Fibroblast of the aortic adventitia (primary cell): ENCODE data around the gene ALOX15B. TPM values are rescaled to one million over a fixed set of nuclear protein-coding genes. Genes with fewer than 3 reads are reported as not detected.

Source experiments
- DNase-seq: peaks from one replicate; pipeline ENCODE4 v3.0.0-alpha.2; 2010; ENCODE audit warnings: low read depth
- H3K4me3 ChIP-seq: 2 replicates; pipeline ENCODE4 v1.5.1; 2011; ENCODE audit warnings: low read depth, mild to moderate bottlenecking, control low read depth, low read length, moderate library complexity
- CTCF ChIP-seq: IDR thresholded peaks from 2 replicates; pipeline ENCODE4 v1.5.1; 2011; ENCODE audit warnings: mild to moderate bottlenecking, low read length, control low read depth, inconsistent platforms; ENCODE audit not compliant: insufficient read depth
- total RNA-seq: library from RNA; depleted of rRNA; stranded (reverse); fragments of >200 nt; gene quantifications from 2 replicates; pipeline ENCODE4 v1.2.3, GENCODE V29; 2012; ENCODE audit warnings: low replicate concordance

The ALOX15B gene
- total RNA-seq, 1 donor, result not detected

- TF ChIP-seq CTCF, result no peak
- DNase-seq, result no peak
- H3K4me3 ChIP-seq, result no peak overlapping the region
Measured at GRCh38 chr17:8014558-8014850, 24.4 kb upstream of the ALOX15B start.

- no peak overlapping the region for H3K4me3 ChIP-seq
- TF ChIP-seq CTCF, result no peak
- DNase-seq, result no peak
Measured at GRCh38 chr17:8015236-8015956, 23.5 kb upstream of the ALOX15B start.

- peak overlapping the region; percentile 41 for H3K4me3 ChIP-seq
- DNase-seq, result no peak
- no peak for TF ChIP-seq CTCF
Measured at GRCh38 chr17:8015957-8016631, 22.8 kb upstream of the ALOX15B start.

GRCh38 chr17:8016632-8017424 lies 22.0 kb upstream of the ALOX15B start:
- peak; percentile 39 for DNase-seq

GRCh38 chr17:8018436-8018835 lies 20.4 kb upstream of the ALOX15B start:
- no peak for TF ChIP-seq CTCF
- DNase-seq, result no peak

More at GRCh38 chr17:8016632-8017424, 22.0 kb upstream of the ALOX15B start:
- TF ChIP-seq CTCF, result peak; percentile 64
- H3K4me3 ChIP-seq, result no peak overlapping the region

GRCh38 chr17:8019166-8019565 lies 19.7 kb upstream of the ALOX15B start:
- no peak for TF ChIP-seq CTCF
- DNase-seq, result no peak

More at GRCh38 chr17:8018436-8018835, 20.4 kb upstream of the ALOX15B start:
- no peak overlapping the region for H3K4me3 ChIP-seq

More at GRCh38 chr17:8019166-8019565, 19.7 kb upstream of the ALOX15B start:
- H3K4me3 ChIP-seq, result no peak overlapping the region
